GM18867 (cell line): Measurements from ENCODE around the gene CWF19L2.
"Not testable (repeated sequence)": the region's sequence is repeated elsewhere in the genome, so short reads cannot be mapped to it uniquely, and the experiment has no call there.

Experiments
- ATAC-seq: cut with Tn5 transposase; IDR thresholded peaks from one replicate; pipeline ENCODE4 v1.9.1; 2021; ENCODE audit warnings: mild to moderate bottlenecking, moderate library complexity; ENCODE audit not compliant: unreplicated experiment

CWF19L2 gene

GRCh38 chr11:107457558-107458271 lies at the start of gene CWF19L2:
Gene CWF19L2, minus strand, starts transcription at chr11:107457825. Its CDS starts 9 bp downstream, at chr11:107457816.
- ATAC-seq = peak; percentile 97

- no peak for ATAC-seq
Observed at GRCh38 chr11:107505647-107506225, 48.1 kb upstream of the CWF19L2 start.

GRCh38 chr11:107504981-107505380 lies 47.4 kb upstream of the CWF19L2 start:
- no peak for ATAC-seq

- no peak for ATAC-seq
Observed at GRCh38 chr11:107501713-107502112, 44.1 kb upstream of the CWF19L2 start.

- ATAC-seq = not testable (repeated sequence)
Observed at GRCh38 chr11:107497371-107497770, 39.7 kb upstream of the CWF19L2 start.

- no peak for ATAC-seq
Observed at GRCh38 chr11:107496011-107496410, 38.4 kb upstream of the CWF19L2 start.

GRCh38 chr11:107494055-107494454 lies 36.4 kb upstream of the CWF19L2 start:
- no peak for ATAC-seq

GRCh38 chr11:107493117-107493516 lies 35.5 kb upstream of the CWF19L2 start:
- ATAC-seq = no peak

- no peak for ATAC-seq
Observed at GRCh38 chr11:107490836-107491235, 33.2 kb upstream of the CWF19L2 start.

GRCh38 chr11:107482234-107482633 lies 24.6 kb upstream of the CWF19L2 start:
- ATAC-seq = peak; percentile 51

GRCh38 chr11:107478922-107479321 lies 21.3 kb upstream of the CWF19L2 start:
- no peak for ATAC-seq

- no peak for ATAC-seq
Observed at GRCh38 chr11:107477820-107478219, 20.2 kb upstream of the CWF19L2 start.

- no peak for ATAC-seq
Observed at GRCh38 chr11:107473792-107474191, 16.2 kb upstream of the CWF19L2 start.

- ATAC-seq = no peak
Observed at GRCh38 chr11:107472966-107473365, 15.3 kb upstream of the CWF19L2 start.

GRCh38 chr11:107468596-107468995 lies 11.0 kb upstream of the CWF19L2 start:
- no peak for ATAC-seq

- no peak for ATAC-seq
Observed at GRCh38 chr11:107467696-107468095, 10.1 kb upstream of the CWF19L2 start.

- not testable (repeated sequence) for ATAC-seq
Observed at GRCh38 chr11:107466275-107466866, 8.7 kb upstream of the CWF19L2 start.

- peak; percentile 36 for ATAC-seq
Observed at GRCh38 chr11:107457205-107457557, 444 bp downstream of the CWF19L2 start.

- ATAC-seq = no peak
Observed at GRCh38 chr11:107453594-107454286, 3.9 kb downstream of the CWF19L2 start.

GRCh38 chr11:107446822-107447431 lies 10.7 kb downstream of the CWF19L2 start:
- no peak for ATAC-seq

GRCh38 chr11:107442715-107443215 lies 14.9 kb downstream of the CWF19L2 start:
- ATAC-seq = no peak
